GM19467 (cell line): Measurements from ENCODE around the gene RAB4A.
"Not testable (repeated sequence)": the region's sequence is repeated elsewhere in the genome, so short reads cannot be mapped to it uniquely, and the experiment has no call there.

Experiments used
- ATAC-seq: cut with Tn5 transposase; IDR thresholded peaks from one replicate; pipeline ENCODE4 v1.9.1; 2021; ENCODE audit warnings: mild to moderate bottlenecking, moderate library complexity; ENCODE audit not compliant: unreplicated experiment

Gene RAB4A

GRCh38 chr1:229271448-229272159, 693 bp downstream of the RAB4A start:
- ATAC-seq: no peak

GRCh38 chr1:229272164-229273158, 1.6 kb downstream of the RAB4A start:
- ATAC-seq: no peak

- no peak for ATAC-seq
Measured at GRCh38 chr1:229273507-229274232, 2.8 kb downstream of the RAB4A start.

- ATAC-seq: no peak
Measured at GRCh38 chr1:229275005-229275404, 4.1 kb downstream of the RAB4A start.

- no peak for ATAC-seq
Measured at GRCh38 chr1:229278120-229278741, 7.3 kb downstream of the RAB4A start.

- ATAC-seq: no peak
Measured at GRCh38 chr1:229279242-229279641, 8.3 kb downstream of the RAB4A start.

GRCh38 chr1:229280037-229280828, 9.3 kb downstream of the RAB4A start:
- no peak for ATAC-seq

- ATAC-seq: no peak
Measured at GRCh38 chr1:229280921-229281320, 10.0 kb downstream of the RAB4A start.

GRCh38 chr1:229281339-229281926, 10.5 kb downstream of the RAB4A start:
- ATAC-seq: no peak

GRCh38 chr1:229282295-229282823, 11.4 kb downstream of the RAB4A start:
- no peak for ATAC-seq

GRCh38 chr1:229283183-229283611, 12.3 kb downstream of the RAB4A start:
- ATAC-seq: no peak

- no peak for ATAC-seq
Measured at GRCh38 chr1:229284887-229285286, 14.0 kb downstream of the RAB4A start.

- no peak for ATAC-seq
Measured at GRCh38 chr1:229285440-229285839, 14.5 kb downstream of the RAB4A start.

- ATAC-seq: no peak
Measured at GRCh38 chr1:229286099-229286766, 15.3 kb downstream of the RAB4A start.

GRCh38 chr1:229287267-229287666, 16.4 kb downstream of the RAB4A start:
- no peak for ATAC-seq

GRCh38 chr1:229288516-229288915, 17.6 kb downstream of the RAB4A start:
- no peak for ATAC-seq

- ATAC-seq: not testable (repeated sequence)
Measured at GRCh38 chr1:229291686-229292085, 20.8 kb downstream of the RAB4A start.

GRCh38 chr1:229293528-229294204, 22.8 kb downstream of the RAB4A start:
- ATAC-seq: no peak
